ENCODE results near the gene IPPK. TPM values are rescaled to one million over a fixed set of nuclear protein-coding genes. Genes with fewer than 3 reads are reported as not detected.

The IPPK gene
- total RNA-seq, 4 donors from 2014 or later, result 49.2 to 71.5 (median 54.4) TPM

DNA sequence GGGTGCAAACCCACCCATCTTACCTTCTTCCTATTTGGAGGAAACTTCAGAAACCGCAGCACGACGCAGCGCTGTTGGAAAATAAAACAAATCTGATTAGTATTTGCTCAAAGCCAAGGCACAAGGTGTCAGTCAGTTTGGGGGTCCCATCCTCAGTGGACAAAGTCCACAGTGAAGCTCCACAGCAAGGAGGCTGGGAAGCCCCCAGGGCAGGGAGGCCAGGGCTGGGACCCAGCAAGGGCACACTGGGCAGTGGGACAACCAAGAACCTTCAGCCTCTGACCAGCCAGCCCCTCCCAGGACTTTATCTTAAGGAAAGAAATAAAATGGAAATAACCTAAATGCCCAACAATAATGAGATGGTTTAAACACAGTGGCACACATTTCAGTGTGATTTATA lies 11.3 kb downstream of the IPPK start:
- 96 to 98% methylated on average over 4 of the region's 4 CpGs for WGBS, 2 donors
- no peak for DNase-seq (ENCODE audit: low spot score in 2 of 2)
- intact Hi-C loops (cut with DNase I; ENCODE audit: low total_unique reads), result no loop called here

DNA sequence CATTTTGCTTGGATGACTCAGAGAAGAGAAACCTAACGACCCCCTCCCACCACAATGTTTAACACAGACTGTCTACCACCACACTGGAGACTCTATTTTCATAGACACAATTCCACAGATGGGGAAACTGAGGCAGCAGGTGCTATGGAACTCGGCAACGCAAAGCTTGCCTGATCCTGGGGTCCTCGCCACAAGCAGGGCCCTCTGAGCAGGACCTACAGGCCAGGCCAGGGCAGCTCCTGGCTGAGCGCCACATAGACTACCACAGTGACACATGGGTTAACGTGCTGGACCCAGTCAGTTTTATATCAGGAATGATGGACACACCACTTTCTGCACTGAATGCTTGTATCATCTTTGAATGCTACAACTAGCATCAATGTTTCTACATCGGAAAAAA lies 11.8 kb downstream of the IPPK start:
- intact Hi-C loops (cut with DNase I; ENCODE audit: low total_unique reads), result no loop called here
- no peak overlapping the region for H3K4me3 ChIP-seq (ENCODE audit: low read depth, poor library complexity, severe bottlenecking)
- no peak for TF ChIP-seq CTCF (IDR thresholded peaks at IDR 0.05)
- no peak for TF ChIP-seq POLR2A (IDR thresholded peaks at IDR 0.05)
- no peak for DNase-seq (ENCODE audit: low spot score in 2 of 2)
- WGBS, 2 donors, result 92 to 94% methylated on average over 7 of the region's 7 CpGs

More for the DNA sequence above, 11.3 kb downstream of the IPPK start:
- no peak overlapping the region for H3K4me3 ChIP-seq (ENCODE audit: low read depth, poor library complexity, severe bottlenecking)
- TF ChIP-seq CTCF (IDR thresholded peaks at IDR 0.05) (no peak), POLR2A (IDR thresholded peaks at IDR 0.05) (no peak)

DNA sequence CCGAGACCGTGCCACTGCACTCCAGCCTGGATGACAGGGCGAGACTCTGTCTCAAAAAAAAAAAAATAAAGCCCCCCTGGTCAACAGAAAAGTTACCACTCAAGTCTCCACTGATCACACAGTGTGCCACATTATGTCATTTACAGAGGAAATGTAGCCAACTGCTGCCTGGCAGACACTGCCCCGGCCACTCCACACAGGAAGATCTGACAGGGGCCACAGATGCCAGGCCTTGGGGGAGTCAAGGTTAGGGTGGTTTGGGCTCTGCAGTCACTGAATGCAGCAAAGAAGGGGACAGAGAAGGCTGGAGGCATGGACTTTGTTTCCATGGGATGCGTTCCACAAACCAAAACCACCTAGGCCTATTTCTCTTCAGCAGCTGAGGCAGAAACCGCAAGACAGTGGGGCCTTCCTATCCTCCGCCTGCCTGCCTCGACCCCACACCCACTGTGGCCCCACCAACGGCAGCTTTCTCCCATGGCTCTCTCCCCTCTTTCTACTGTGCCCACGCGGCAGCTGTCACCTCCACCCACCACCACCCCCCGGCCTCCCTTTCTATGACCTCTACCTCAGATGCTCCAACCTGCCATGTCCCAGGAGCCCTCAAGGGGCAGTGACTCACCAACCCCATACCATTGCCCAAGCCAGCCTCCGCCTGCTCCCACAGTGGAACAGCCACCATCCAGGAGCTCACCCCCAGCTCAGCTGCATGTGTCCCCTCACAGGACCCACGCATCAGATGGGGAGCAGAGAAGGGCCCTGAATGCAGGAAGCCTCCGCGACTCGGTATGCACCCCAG lies 12.4 kb downstream of the IPPK start:
- intact Hi-C loops (cut with DNase I; ENCODE audit: low total_unique reads), result no loop called here
- WGBS, 2 donors, result 82 to 91% methylated on average over 17 of the region's 17 CpGs
- TF ChIP-seq POLR2A (IDR thresholded peaks at IDR 0.05) (no peak), CTCF (IDR thresholded peaks at IDR 0.05) (no peak)
- no peak overlapping the region for H3K4me3 ChIP-seq (ENCODE audit: low read depth, poor library complexity, severe bottlenecking)
- DNase-seq (ENCODE audit: low spot score in 2 of 2), result no peak

DNA sequence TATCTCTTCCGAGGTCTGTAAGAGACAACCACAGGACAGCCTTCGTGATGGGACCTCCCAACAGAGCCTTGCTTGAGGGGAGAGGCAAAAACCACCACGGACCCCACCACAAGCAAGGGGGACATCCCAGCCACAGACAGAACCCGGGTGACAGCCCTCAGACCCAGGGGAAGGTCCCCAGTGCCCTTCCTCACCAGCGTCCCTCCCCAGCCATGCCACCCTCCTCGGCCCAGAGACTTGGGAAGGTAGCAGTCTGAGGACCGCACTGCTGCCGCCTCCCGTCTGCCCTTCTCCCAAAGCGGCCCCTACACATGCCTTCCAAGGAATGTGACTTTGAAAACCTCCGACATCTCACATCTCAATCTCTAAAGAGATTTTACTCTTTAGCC lies 13.4 kb downstream of the IPPK start:
- intact Hi-C loops (cut with DNase I; ENCODE audit: low total_unique reads), result no loop called here
- no peak overlapping the region for H3K4me3 ChIP-seq (ENCODE audit: low read depth, poor library complexity, severe bottlenecking)
- DNase-seq (ENCODE audit: low spot score in 2 of 2), result no peak
- no peak for TF ChIP-seq POLR2A (IDR thresholded peaks at IDR 0.05)
- no peak for TF ChIP-seq CTCF (IDR thresholded peaks at IDR 0.05)
- 80 to 89% methylated on average over 11 of the region's 11 CpGs for WGBS, 2 donors

DNA sequence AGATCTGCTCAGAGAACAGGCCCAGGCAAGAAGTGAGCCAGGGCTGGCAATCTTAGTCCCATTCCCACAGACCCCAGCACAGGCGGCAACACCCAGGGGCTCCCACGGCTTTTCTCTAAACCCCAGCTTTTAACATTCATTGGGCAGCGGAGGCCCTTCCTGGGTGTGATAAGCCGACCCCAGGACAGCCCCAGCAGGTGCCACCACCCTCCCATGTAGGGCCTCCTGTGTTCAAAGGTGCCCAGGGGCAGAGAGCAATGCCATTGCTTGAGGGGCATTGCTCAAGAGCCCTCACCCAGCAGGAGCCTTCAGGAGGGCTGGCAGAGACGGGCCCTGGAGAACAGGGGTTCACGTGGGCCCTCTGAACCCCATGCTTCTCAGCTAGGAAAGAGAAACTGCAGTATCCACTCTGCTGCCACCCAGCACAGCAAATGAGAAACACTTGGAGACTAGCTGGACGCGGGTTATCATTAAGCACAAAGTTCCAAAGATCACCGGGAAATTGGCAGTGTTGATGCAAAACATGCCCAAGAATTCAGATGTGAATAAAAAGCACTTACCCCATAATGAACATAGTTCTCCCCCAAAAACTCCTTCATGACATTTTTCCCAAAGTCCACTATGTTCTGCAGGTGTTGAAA lies 13.9 kb downstream of the IPPK start:
- DNase-seq (ENCODE audit: low spot score in 2 of 2), result no peak
- no peak overlapping the region for H3K4me3 ChIP-seq (ENCODE audit: low read depth, poor library complexity, severe bottlenecking)
- TF ChIP-seq POLR2A (IDR thresholded peaks at IDR 0.05) (no peak), CTCF (IDR thresholded peaks at IDR 0.05) (no peak)
- intact Hi-C loops (cut with DNase I; ENCODE audit: low total_unique reads), result no loop called here
- 46 to 59% methylated on average over 8 to 9 of the region's 9 CpGs for WGBS, 2 donors

Measured in lower leg skin (tissue), 4 donors.